ENCODE results near the gene FDX1. TPM values are rescaled to one million over a fixed set of nuclear protein-coding genes. Genes with fewer than 3 reads are reported as not detected.

FDX1 gene
- total and polyA plus RNA-seq, 2 of the 13 experiments (the other 11 are each of a cell fraction or from before 2014, with no cell fraction given), result 4.5 to 13.1 TPM

DNA sequence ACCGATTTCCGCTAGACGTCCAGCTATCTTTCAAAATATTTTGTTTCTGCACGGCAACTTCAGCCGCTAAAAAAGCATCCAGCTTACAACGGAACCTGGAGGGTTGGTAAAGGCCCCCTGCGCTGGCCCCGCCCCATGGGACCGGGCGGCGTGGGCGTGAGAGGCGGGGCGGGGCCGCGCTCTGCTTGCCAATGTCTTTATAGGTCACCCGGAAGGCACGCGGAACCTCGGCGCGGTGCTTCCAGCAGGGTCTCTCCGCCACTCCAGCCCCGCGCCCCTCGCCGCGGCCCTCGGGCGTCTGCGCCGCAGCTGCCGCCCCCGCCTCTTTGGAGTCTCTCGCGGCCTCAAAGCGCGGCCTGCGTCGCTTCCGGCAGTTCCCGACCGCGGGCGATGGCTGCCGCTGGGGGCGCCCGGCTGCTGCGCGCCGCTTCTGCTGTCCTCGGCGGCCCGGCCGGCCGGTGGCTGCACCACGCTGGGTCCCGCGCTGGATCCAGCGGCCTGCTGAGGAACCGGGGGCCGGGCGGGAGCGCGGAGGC lies at the start of gene FDX1 (continued):
- TF ChIP-seq, protein P1, sequence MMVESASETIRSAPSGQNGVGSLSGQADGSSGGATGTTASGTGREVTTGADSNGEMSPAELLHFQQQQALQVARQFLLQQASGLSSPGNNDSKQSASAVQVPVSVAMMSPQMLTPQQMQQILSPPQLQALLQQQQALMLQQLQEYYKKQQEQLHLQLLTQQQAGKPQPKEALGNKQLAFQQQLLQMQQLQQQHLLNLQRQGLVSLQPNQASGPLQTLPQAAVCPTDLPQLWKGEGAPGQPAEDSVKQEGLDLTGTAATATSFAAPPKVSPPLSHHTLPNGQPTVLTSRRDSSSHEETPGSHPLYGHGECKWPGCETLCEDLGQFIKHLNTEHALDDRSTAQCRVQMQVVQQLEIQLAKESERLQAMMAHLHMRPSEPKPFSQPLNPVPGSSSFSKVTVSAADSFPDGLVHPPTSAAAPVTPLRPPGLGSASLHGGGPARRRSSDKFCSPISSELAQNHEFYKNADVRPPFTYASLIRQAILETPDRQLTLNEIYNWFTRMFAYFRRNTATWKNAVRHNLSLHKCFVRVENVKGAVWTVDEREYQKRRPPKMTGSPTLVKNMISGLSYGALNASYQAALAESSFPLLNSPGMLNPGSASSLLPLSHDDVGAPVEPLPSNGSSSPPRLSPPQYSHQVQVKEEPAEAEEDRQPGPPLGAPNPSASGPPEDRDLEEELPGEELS (CRISPR knock-in tag; IDR thresholded peaks at IDR 0.05), result peak; percentile 39; the same call in 1 of the 2 replicates
- TF ChIP-seq POLR2AphosphoS5 (IDR thresholded peaks at IDR 0.05; ENCODE audit: low read depth, low read length), result peak; percentile 29; the same call in 1 of the 2 replicates
- TF ChIP-seq ZNF260 (CRISPR knock-in tag; IDR thresholded peaks at IDR 0.05; ENCODE audit: borderline replicate concordance, low read depth), result no peak
- no peak for TF ChIP-seq ZNF326 (CRISPR knock-in tag; IDR thresholded peaks at IDR 0.05; ENCODE audit: borderline replicate concordance)
- TF ChIP-seq, protein P2, sequence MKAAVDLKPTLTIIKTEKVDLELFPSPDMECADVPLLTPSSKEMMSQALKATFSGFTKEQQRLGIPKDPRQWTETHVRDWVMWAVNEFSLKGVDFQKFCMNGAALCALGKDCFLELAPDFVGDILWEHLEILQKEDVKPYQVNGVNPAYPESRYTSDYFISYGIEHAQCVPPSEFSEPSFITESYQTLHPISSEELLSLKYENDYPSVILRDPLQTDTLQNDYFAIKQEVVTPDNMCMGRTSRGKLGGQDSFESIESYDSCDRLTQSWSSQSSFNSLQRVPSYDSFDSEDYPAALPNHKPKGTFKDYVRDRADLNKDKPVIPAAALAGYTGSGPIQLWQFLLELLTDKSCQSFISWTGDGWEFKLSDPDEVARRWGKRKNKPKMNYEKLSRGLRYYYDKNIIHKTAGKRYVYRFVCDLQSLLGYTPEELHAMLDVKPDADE (CRISPR knock-in tag; IDR thresholded peaks at IDR 0.05), result 0 out of 2 replicates have a peak, but pooled peaks have one; percentile 42
- TF ChIP-seq ZNF17 (CRISPR knock-in tag; IDR thresholded peaks at IDR 0.05), result no peak
- 0 out of 2 replicates have a peak, but pooled peaks have one; percentile 44 for TF ChIP-seq MAF1 (CRISPR knock-in tag; IDR thresholded peaks at IDR 0.05; ENCODE audit: borderline replicate concordance)
- no peak for TF ChIP-seq ZNF24 (IDR thresholded peaks at IDR 0.05)
- no peak for TF ChIP-seq MLLT10 (CRISPR knock-in tag; IDR thresholded peaks at IDR 0.05)
- no peak for TF ChIP-seq AGO1 (IDR thresholded peaks at IDR 0.05; ENCODE audit: low read depth, low read length, poor library complexity, severe bottlenecking)
- TF ChIP-seq SATB2 (CRISPR knock-in tag; IDR thresholded peaks at IDR 0.05), result no peak
- peak; percentile 18; the same call in 1 of the 2 replicates for TF ChIP-seq FOXK1 (CRISPR knock-in tag; IDR thresholded peaks at IDR 0.05; ENCODE audit: borderline replicate concordance, low read depth)
- TF ChIP-seq, protein P3, sequence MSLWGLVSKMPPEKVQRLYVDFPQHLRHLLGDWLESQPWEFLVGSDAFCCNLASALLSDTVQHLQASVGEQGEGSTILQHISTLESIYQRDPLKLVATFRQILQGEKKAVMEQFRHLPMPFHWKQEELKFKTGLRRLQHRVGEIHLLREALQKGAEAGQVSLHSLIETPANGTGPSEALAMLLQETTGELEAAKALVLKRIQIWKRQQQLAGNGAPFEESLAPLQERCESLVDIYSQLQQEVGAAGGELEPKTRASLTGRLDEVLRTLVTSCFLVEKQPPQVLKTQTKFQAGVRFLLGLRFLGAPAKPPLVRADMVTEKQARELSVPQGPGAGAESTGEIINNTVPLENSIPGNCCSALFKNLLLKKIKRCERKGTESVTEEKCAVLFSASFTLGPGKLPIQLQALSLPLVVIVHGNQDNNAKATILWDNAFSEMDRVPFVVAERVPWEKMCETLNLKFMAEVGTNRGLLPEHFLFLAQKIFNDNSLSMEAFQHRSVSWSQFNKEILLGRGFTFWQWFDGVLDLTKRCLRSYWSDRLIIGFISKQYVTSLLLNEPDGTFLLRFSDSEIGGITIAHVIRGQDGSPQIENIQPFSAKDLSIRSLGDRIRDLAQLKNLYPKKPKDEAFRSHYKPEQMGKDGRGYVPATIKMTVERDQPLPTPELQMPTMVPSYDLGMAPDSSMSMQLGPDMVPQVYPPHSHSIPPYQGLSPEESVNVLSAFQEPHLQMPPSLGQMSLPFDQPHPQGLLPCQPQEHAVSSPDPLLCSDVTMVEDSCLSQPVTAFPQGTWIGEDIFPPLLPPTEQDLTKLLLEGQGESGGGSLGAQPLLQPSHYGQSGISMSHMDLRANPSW (CRISPR knock-in tag; IDR thresholded peaks at IDR 0.05; ENCODE audit: borderline replicate concordance), result no peak
- peak; percentile 39; the same call in 1 of the 2 replicates for TF ChIP-seq ZSCAN25 (CRISPR knock-in tag; IDR thresholded peaks at IDR 0.05)
- TF ChIP-seq KLF13 (CRISPR knock-in tag; IDR thresholded peaks at IDR 0.05), result no peak
- no peak for TF ChIP-seq NR2F2 (IDR thresholded peaks at IDR 0.05; ENCODE audit: borderline replicate concordance, low read depth)
- TF ChIP-seq RNF2 (conservative IDR thresholded peaks at IDR 0.05; ENCODE audit: low read depth), result peak; percentile 56; the same call in 1 of the 2 replicates
- peak; percentile 18; the same call in 1 of the 2 replicates for TF ChIP-seq ZFP82 (CRISPR knock-in tag; IDR thresholded peaks at IDR 0.05; ENCODE audit: borderline replicate concordance)
- TF ChIP-seq ZNF607 (CRISPR knock-in tag; IDR thresholded peaks at IDR 0.05; ENCODE audit: borderline replicate concordance), result no peak
- TF ChIP-seq SOX13 (IDR thresholded peaks at IDR 0.05), result no peak
- TF ChIP-seq SOX13 (CRISPR knock-in tag; conservative IDR thresholded peaks at IDR 0.05 in 1 of 2, IDR thresholded peaks at IDR 0.05 in 1 of 2), result peak in 1 of 2 experiments; percentile 7; a peak in 1 of 4 replicates

Measured in HepG2 (cell line).